ENCODE results near the gene POF1B.

The POF1B gene

DNA sequence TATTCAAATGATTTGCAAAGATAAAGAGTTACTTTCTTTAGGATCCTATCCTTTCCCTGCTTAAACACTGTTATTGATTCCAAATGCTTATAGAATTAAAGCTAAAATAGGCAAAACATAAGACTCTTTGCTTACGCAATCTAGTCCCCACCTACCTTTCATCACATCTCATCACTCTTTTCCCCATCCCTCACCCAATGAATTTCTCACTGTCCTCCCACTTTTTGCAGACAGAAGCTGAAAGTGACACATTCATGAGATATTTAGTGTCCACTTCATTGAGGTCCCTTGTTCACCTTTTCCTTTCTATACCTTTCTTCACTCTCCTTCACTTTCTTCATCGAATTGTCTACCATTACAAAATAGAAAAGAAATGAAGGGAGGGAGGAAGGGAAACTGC is 136.3 kb downstream of the POF1B start:
- DNase-seq, result no peak
